HepG2 (cell line): ENCODE data around the gene ACCS. TPM values are rescaled to one million over a fixed set of nuclear protein-coding genes. Genes with fewer than 3 reads are reported as not detected.

ENCODE experiments used
- DNMT3B ChIP-seq: conservative IDR thresholded peaks from 2 replicates; pipeline ENCODE4 v1.6.1; 2016; ENCODE audit warnings: missing biosample characterization, control low read depth
- HIVEP1 ChIP-seq: sonication (generic); formaldehyde crosslinking; IDR thresholded peaks from 2 replicates; pipeline ENCODE4 v1.4.0; 2020; ENCODE audit warnings: mild to moderate bottlenecking, missing genetic modification reagents
- HMG20A ChIP-seq: IDR thresholded peaks from 2 replicates; pipeline ENCODE4 v1.6.1; 2016; ENCODE audit warnings: borderline replicate concordance
- HNF1B ChIP-seq: sonication (generic); formaldehyde crosslinking; IDR thresholded peaks from 2 replicates; pipeline ENCODE4 v1.5.1; 2020; ENCODE audit warnings: mild to moderate bottlenecking, moderate library complexity, missing genetic modification reagents
- JDP2 ChIP-seq: sonication (generic); formaldehyde crosslinking; IDR thresholded peaks from 2 replicates; pipeline ENCODE4 v1.8.1; 2022; ENCODE audit warnings: missing genetic modification reagents, borderline replicate concordance
- KDM3A ChIP-seq: IDR thresholded peaks from 2 replicates; pipeline ENCODE4 v1.6.1; 2018; ENCODE audit warnings: low read depth, missing compliant biosample characterization
- MAX ChIP-seq: IDR thresholded peaks from 2 replicates; pipeline ENCODE4 v1.6.1; 2012; ENCODE audit warnings: inconsistent platforms
- SMAD1 ChIP-seq: sonication (generic); formaldehyde crosslinking; IDR thresholded peaks from 2 replicates; pipeline ENCODE4 v1.4.0; 2020; ENCODE audit warnings: missing genetic modification reagents, low read depth, mild to moderate bottlenecking, borderline replicate concordance
- TMF1 ChIP-seq: sonication (generic); formaldehyde crosslinking; IDR thresholded peaks from 2 replicates; pipeline ENCODE4 v1.8.1; 2022; ENCODE audit warnings: low read depth, missing genetic modification reagents
- ZBTB20 ChIP-seq: sonication (generic); formaldehyde crosslinking; IDR thresholded peaks from 2 replicates; pipeline ENCODE4 v1.8.1; 2023; ENCODE audit warnings: missing genetic modification reagents, low read depth, mild to moderate bottlenecking, borderline replicate concordance
- ZNF17 ChIP-seq: sonication (generic); formaldehyde crosslinking; IDR thresholded peaks from 2 replicates; pipeline ENCODE4 v1.5.0; 2020; ENCODE audit warnings: mild to moderate bottlenecking, missing genetic modification reagents
- ZNF446 ChIP-seq: sonication (generic); formaldehyde crosslinking; IDR thresholded peaks from 2 replicates; pipeline ENCODE4 v1.5.0; 2020; ENCODE audit warnings: mild to moderate bottlenecking, missing genetic modification reagents
- ZNF460 ChIP-seq: sonication (generic); formaldehyde crosslinking; IDR thresholded peaks from 2 replicates; pipeline ENCODE4 v1.5.1; 2020; ENCODE audit warnings: missing genetic modification reagents, mild to moderate bottlenecking, borderline replicate concordance
- ZNF547 ChIP-seq: sonication (generic); formaldehyde crosslinking; IDR thresholded peaks from 2 replicates; pipeline ENCODE4 v1.5.1; 2020; ENCODE audit warnings: mild to moderate bottlenecking, missing genetic modification reagents
- ZNF589 ChIP-seq: sonication (generic); formaldehyde crosslinking; conservative IDR thresholded peaks from 2 replicates; pipeline ENCODE4 v1.8.0; 2022; ENCODE audit warnings: mild to moderate bottlenecking, moderate library complexity, missing genetic modification reagents
- ZNF614 ChIP-seq: IDR thresholded peaks from 2 replicates; pipeline ENCODE4 v1.6.1; 2018; ENCODE audit warnings: missing biosample characterization, missing genetic modification reagents, inconsistent platforms, borderline replicate concordance
- polyA plus RNA-seq, 8 experiments: library from polyadenylated mRNA; depleted of rRNA in 3 of 8; stranded (reverse) in 7 of 8; unstranded in 1 of 8; fragments of >200 nt; fragmentation: Illumina TruSeq in 4 of 8; extraction: Trizol in 4 of 8; gene quantifications; 2 replicates each; pipeline versions ENCODE4 v1.2.1 to v1.2.3, GENCODE V29; 2011 to 2016; ENCODE audit warnings: low read depth in 4 of 8, missing spikeins in 1 of 8, mixed read lengths in 1 of 8; ENCODE audit not compliant: insufficient read depth in 1 of 8
- total RNA-seq, 5 experiments: library from RNA; depleted of rRNA; stranded (reverse); fragments of >200 nt; fragmentation: Illumina TruSeq; extraction: Trizol; gene quantifications; 2 replicates each; pipeline ENCODE4 v1.2.3, GENCODE V29; 2016; ENCODE audit warnings: low read depth in 1 of 5
- TF ChIP-seq, protein P1 (sequence below): sonication (generic); formaldehyde crosslinking; IDR thresholded peaks from 2 replicates; pipeline ENCODE4 v1.4.0; 2020; ENCODE audit warnings: missing genetic modification reagents
- TF ChIP-seq, protein P2 (sequence below): sonication (generic); formaldehyde crosslinking; IDR thresholded peaks from 2 replicates; pipeline ENCODE4 v1.4.0; 2020; ENCODE audit warnings: missing genetic modification reagents
- TF ChIP-seq, protein P3 (sequence below): sonication (generic); formaldehyde crosslinking; IDR thresholded peaks from 2 replicates; pipeline ENCODE4 v1.8.1; 2023; ENCODE audit warnings: missing genetic modification reagents, mild to moderate bottlenecking, borderline replicate concordance
- TF ChIP-seq, protein P4 (sequence below): sonication (generic); formaldehyde crosslinking; IDR thresholded peaks from 2 replicates; pipeline ENCODE4 v1.4.0; 2020; ENCODE audit warnings: low read depth, missing genetic modification reagents

Gene ACCS
- total and polyA plus RNA-seq, 2 of the 13 experiments (the other 11 are each of a cell fraction or from before 2014, with no cell fraction given): 0.55 to 0.59 TPM

- TF ChIP-seq HNF1B (CRISPR knock-in tag) (peak; percentile 55; the same call in 1 of the 2 replicates), ZNF17 (no peak), ZBTB20 (CRISPR knock-in tag) (no peak), ZNF547 (CRISPR knock-in tag) (peak; percentile 46; the same call in 1 of the 2 replicates), DNMT3B (CRISPR knock-in tag) (no peak), MAX (peak; percentile 48; the same call in 1 of the 2 replicates), ZNF460 (CRISPR knock-in tag) (no peak), HMG20A (no peak), HIVEP1 (CRISPR knock-in tag) (0 out of 2 replicates have a peak, but pooled peaks have one; percentile 19), TMF1 (CRISPR knock-in tag) (no peak), ZNF446 (CRISPR knock-in tag) (no peak), JDP2 (CRISPR knock-in tag) (no peak), ZNF589 (CRISPR knock-in tag) (no peak), ZNF614 (CRISPR knock-in tag) (no peak), KDM3A (CRISPR knock-in tag) (no peak), SMAD1 (CRISPR knock-in tag) (no peak)
- TF ChIP-seq, protein P1, sequence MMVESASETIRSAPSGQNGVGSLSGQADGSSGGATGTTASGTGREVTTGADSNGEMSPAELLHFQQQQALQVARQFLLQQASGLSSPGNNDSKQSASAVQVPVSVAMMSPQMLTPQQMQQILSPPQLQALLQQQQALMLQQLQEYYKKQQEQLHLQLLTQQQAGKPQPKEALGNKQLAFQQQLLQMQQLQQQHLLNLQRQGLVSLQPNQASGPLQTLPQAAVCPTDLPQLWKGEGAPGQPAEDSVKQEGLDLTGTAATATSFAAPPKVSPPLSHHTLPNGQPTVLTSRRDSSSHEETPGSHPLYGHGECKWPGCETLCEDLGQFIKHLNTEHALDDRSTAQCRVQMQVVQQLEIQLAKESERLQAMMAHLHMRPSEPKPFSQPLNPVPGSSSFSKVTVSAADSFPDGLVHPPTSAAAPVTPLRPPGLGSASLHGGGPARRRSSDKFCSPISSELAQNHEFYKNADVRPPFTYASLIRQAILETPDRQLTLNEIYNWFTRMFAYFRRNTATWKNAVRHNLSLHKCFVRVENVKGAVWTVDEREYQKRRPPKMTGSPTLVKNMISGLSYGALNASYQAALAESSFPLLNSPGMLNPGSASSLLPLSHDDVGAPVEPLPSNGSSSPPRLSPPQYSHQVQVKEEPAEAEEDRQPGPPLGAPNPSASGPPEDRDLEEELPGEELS (CRISPR knock-in tag): no peak
- TF ChIP-seq, protein P2, sequence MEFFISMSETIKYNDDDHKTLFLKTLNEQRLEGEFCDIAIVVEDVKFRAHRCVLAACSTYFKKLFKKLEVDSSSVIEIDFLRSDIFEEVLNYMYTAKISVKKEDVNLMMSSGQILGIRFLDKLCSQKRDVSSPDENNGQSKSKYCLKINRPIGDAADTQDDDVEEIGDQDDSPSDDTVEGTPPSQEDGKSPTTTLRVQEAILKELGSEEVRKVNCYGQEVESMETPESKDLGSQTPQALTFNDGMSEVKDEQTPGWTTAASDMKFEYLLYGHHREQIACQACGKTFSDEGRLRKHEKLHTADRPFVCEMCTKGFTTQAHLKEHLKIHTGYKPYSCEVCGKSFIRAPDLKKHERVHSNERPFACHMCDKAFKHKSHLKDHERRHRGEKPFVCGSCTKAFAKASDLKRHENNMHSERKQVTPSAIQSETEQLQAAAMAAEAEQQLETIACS: no peak
- TF ChIP-seq, protein P3, sequence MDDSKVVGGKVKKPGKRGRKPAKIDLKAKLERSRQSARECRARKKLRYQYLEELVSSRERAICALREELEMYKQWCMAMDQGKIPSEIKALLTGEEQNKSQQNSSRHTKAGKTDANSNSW (CRISPR knock-in tag): peak; percentile 70; the same call in 1 of the 2 replicates
- TF ChIP-seq, protein P4, sequence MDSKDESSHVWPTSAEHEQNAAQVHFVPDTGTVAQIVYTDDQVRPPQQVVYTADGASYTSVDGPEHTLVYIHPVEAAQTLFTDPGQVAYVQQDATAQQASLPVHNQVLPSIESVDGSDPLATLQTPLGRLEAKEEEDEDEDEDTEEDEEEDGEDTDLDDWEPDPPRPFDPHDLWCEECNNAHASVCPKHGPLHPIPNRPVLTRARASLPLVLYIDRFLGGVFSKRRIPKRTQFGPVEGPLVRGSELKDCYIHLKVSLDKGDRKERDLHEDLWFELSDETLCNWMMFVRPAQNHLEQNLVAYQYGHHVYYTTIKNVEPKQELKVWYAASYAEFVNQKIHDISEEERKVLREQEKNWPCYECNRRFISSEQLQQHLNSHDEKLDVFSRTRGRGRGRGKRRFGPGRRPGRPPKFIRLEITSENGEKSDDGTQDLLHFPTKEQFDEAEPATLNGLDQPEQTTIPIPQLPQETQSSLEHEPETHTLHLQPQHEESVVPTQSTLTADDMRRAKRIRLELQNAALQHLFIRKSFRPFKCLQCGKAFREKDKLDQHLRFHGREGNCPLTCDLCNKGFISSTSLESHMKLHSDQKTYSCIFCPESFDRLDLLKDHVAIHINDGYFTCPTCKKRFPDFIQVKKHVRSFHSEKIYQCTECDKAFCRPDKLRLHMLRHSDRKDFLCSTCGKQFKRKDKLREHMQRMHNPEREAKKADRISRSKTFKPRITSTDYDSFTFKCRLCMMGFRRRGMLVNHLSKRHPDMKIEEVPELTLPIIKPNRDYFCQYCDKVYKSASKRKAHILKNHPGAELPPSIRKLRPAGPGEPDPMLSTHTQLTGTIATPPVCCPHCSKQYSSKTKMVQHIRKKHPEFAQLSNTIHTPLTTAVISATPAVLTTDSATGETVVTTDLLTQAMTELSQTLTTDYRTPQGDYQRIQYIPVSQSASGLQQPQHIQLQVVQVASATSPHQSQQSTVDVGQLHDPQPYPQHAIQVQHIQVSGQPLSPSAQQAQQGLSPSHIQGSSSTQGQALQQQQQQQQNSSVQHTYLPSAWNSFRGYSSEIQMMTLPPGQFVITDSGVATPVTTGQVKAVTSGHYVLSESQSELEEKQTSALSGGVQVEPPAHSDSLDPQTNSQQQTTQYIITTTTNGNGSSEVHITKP (CRISPR knock-in tag): no peak
Observed at GRCh38 chr11:44065841-44066731, at the start of gene ACCS (continued).
